T-cell (primary cell): ENCODE measurements around the gene PYCR2. TPM values are rescaled to one million over a fixed set of nuclear protein-coding genes. Genes with fewer than 3 reads are reported as not detected.

ENCODE experiments used
- ATAC-seq, 4 experiments: fragments of 200-7000 bp in 3 of 4; fragments of 150-1000 bp in 1 of 4; cut with Tn5 transposase; replicated peaks in 1 of 4; 1 replicate in 3 of 4; 2 replicates in 1 of 4; pipeline ENCODE4 v1.10.0; 2021; ENCODE audit warnings: moderate library complexity in 3 of 4, mild to moderate bottlenecking in 2 of 4, moderate number of reproducible peaks in 1 of 4
- CTCF ChIA-PET, 2 donors: fragments of 300-600 bp; sonication (Branson Sonifier 250); formaldehyde crosslinking; loops; one replicate each; lab custom pipeline; 2022; ENCODE audit warnings: antibody characterized with exemption in 2 of 2; lab: Charles Lee
- POLR2A ChIA-PET, 2 donors: fragments of 300-600 bp; sonication (Branson Sonifier 250); formaldehyde crosslinking; loops; one replicate each; lab custom pipeline; 2022; ENCODE audit warnings: antibody characterized with exemption in 2 of 2; lab: Charles Lee
- DNase-seq, 35 experiments: peaks; one replicate each; pipeline versions ENCODE4 v3.0.0 to v3.0.0-alpha.2; 2013 to 2023
- H3K27ac ChIP-seq: one replicate; pipeline ENCODE4 v1.5.1; 2013; ENCODE audit warnings: low read length
- H3K27me3 ChIP-seq, 2 experiments: replicated peaks in 1 of 2; 1 replicate in 1 of 2; 2 replicates in 1 of 2; pipeline versions ENCODE4 v1.6.1 to v1.7.0; 2013; ENCODE audit warnings: low read length in 1 of 2, mixed read lengths in 1 of 2; ENCODE audit not compliant: control insufficient read depth in 2 of 2, insufficient read depth in 2 of 2; ENCODE audit errors: extremely low read depth in 1 of 2
- H3K36me3 ChIP-seq, 2 donors: 1 replicate in 1 of 2; 2 replicates in 1 of 2; pipeline versions ENCODE4 v1.6.1 to v1.7.0; 2013; ENCODE audit warnings: low read length in 1 of 2; ENCODE audit not compliant: control insufficient read depth in 2 of 2, insufficient read depth in 1 of 2; ENCODE audit errors: extremely low read depth in 1 of 2
- H3K4me1 ChIP-seq, 2 experiments: 1 replicate in 1 of 2; 2 replicates in 1 of 2; pipeline versions ENCODE4 v1.6.1 to v1.7.0; 2013; ENCODE audit warnings: low read length in 2 of 2, mixed read lengths in 1 of 2; ENCODE audit not compliant: insufficient read depth in 2 of 2, control insufficient read depth in 1 of 2; ENCODE audit errors: extremely low read depth in 1 of 2
- H3K4me3 ChIP-seq, 2 donors: 1 replicate in 1 of 2; 2 replicates in 1 of 2; pipeline versions ENCODE4 v1.5.1 to v1.7.0; 2013; ENCODE audit warnings: mild to moderate bottlenecking in 2 of 2, low read length in 1 of 2, moderate library complexity in 1 of 2; ENCODE audit not compliant: control insufficient read depth in 1 of 2; ENCODE audit errors: extremely low read depth in 1 of 2
- H3K9me3 ChIP-seq: 2 replicates; pipeline ENCODE4 v1.7.0; 2013
- H3K27ac Mint-ChIP-seq, 2 donors: one replicate each; pipeline ENCODE4 v1.8.0; 2020 to 2021; ENCODE audit warnings: mild to moderate bottlenecking in 2 of 2, mixed read lengths in 2 of 2
- H3K27me3 Mint-ChIP-seq, 2 donors: one replicate each; pipeline ENCODE4 v1.8.0; 2021 to 2022; ENCODE audit warnings: mixed read lengths in 2 of 2
- H3K36me3 Mint-ChIP-seq: one replicate; pipeline ENCODE4 v1.8.0; 2021; ENCODE audit warnings: mixed read lengths
- H3K4me1 Mint-ChIP-seq, 3 donors: one replicate each; pipeline ENCODE4 v1.8.0; 2020 to 2022; ENCODE audit warnings: mixed read lengths in 3 of 3, mild to moderate bottlenecking in 1 of 3
- H3K4me3 Mint-ChIP-seq, 3 donors: one replicate each; pipeline ENCODE4 v1.8.0; 2020 to 2022; ENCODE audit warnings: mild to moderate bottlenecking in 3 of 3, mixed read lengths in 3 of 3, moderate library complexity in 3 of 3
- H3K9me3 Mint-ChIP-seq, 3 donors: one replicate each; pipeline ENCODE4 v1.8.0; 2020 to 2022; ENCODE audit warnings: mixed read lengths in 3 of 3
- WGBS: methylation state at CpG from one replicate; pipeline ENCODE4 v1.1.5; 2013; ENCODE audit warnings: missing lambda C conversion rate; ENCODE audit not compliant: insufficient coverage; 5-methylcytosine and 5-hydroxymethylcytosine counted together
- total RNA-seq, 35 experiments: library from RNA in 6 of 35; stranded (reverse) in 6 of 35; fragments of 120-200 nt in 1 of 35; gene quantifications; one replicate each; pipeline versions ENCODE4 v1.2.1 to v1.2.4 and lab custom pipeline; 2013 to 2026

Gene PYCR2
- total RNA-seq, 5 donors from 2014 or later (not counting 1 experiment from before 2014, with no cell fraction given): 54.4 to 138 (median 126) TPM

GRCh38 chr1:225914391-225914790, 9.7 kb downstream of the PYCR2 start:
- ChIA-PET POLR2A (no interaction called here), CTCF (interaction anchor here in 1 of 2 donors (0.6 to 1.3 kb wide), 2 partner anchors 33 to 73 kb away, joined by 3 to 4 read pairs; no protein-coding TSS in a partner anchor)
- Histone ChIP-seq H3K27ac (no peak overlapping the region), H3K4me1 (peaks cover 16 to 28% of the 10 kb centered on the region in 2 experiments), H3K27me3 (no peaks in the 10 kb centered on the region), H3K4me3 (no peak overlapping the region), H3K9me3 (no peaks in the 10 kb centered on the region), H3K36me3 (peaks cover 12 to 18% of the 10 kb centered on the region in 2 donors)
- Mint-ChIP-seq H3K4me1 (peaks cover 25 to 28% (median 28%) of the 10 kb centered on the region in 3 donors), H3K9me3 (no peaks in the 10 kb centered on the region), H3K27ac (no peak overlapping the region), H3K27me3 (no peaks in the 10 kb centered on the region), H3K36me3 (peaks cover 25% of the 10 kb centered on the region), H3K4me3 (no peak overlapping the region)
- no peak for ATAC-seq
- WGBS: 79% methylated on average over 3 of the region's 6 CpGs
- no peak for DNase-seq

GRCh38 chr1:225911191-225912130, 12.6 kb downstream of the PYCR2 start:
- H3K36me3 ChIP-seq: peaks cover 3 to 4% of the 10 kb centered on the region in 2 donors
- Mint-ChIP-seq H3K36me3 (peaks cover 11% of the 10 kb centered on the region), H3K27ac (peak overlapping the region in 1 of 2 donors; percentile 66), H3K9me3 (no peaks in the 10 kb centered on the region), H3K4me3 (peak overlapping the region in 1 of 3 donors; percentile 29), H3K27me3 (no peaks in the 10 kb centered on the region), H3K4me1 (peaks cover 31 to 35% (median 35%) of the 10 kb centered on the region in 3 donors)
- 50% methylated on average over 46 of the region's 53 CpGs for WGBS
- POLR2A ChIA-PET: interaction anchor here in 1 of 2 donors (0.5 kb wide), 1 partner anchor 841 kb away, joined by 4 read pairs; no protein-coding TSS in a partner anchor
- peaks cover 17 to 27% of the 10 kb centered on the region in 2 experiments for H3K4me1 ChIP-seq
- no peaks in the 10 kb centered on the region for H3K9me3 ChIP-seq
- peak overlapping the region in 1 of 2 donors; percentile 10 for H3K4me3 ChIP-seq
- ATAC-seq (peak; percentile 77 to 96 (median 89)), DNase-seq (peak; percentile 25 to 86 (median 67))
- CTCF ChIA-PET: interaction anchor here (0.6 to 1.8 kb wide), 12 partner anchors 9 to 437 kb away, joined by 3 to 10 read pairs (median 4); partner anchors contain the start of genes PYCR2 (in 1 of the 2), SRP9 (in 1 of the 2) and TMEM63A (in 1 of the 2)
- no peaks in the 10 kb centered on the region for H3K27me3 ChIP-seq
- no peak overlapping the region for H3K27ac ChIP-seq

- Mint-ChIP-seq H3K27ac (peak overlapping the region; percentile 43 to 66), H3K4me1 (peaks cover 40 to 45% (median 41%) of the 10 kb centered on the region in 3 donors), H3K4me3 (peak overlapping the region in 1 of 3 donors; percentile 40), H3K36me3 (no peaks in the 10 kb centered on the region), H3K9me3 (no peaks in the 10 kb centered on the region), H3K27me3 (no peaks in the 10 kb centered on the region)
- ATAC-seq: no peak
- H3K27ac ChIP-seq: no peak overlapping the region
- peaks cover 0 to 2% of the 10 kb centered on the region in 2 donors for H3K36me3 ChIP-seq
- CTCF ChIA-PET: interaction anchor here (0.6 to 1.2 kb wide), 5 partner anchors 26 to 427 kb away, joined by 3 to 6 read pairs (median 3); partner anchors contain the start of gene TMEM63A (in 1 of the 2)
- H3K27me3 ChIP-seq: no peaks in the 10 kb centered on the region
- 100% methylated on average over 1 of the region's 1 CpG for WGBS
- POLR2A ChIA-PET: no interaction called here
- DNase-seq: no peak
- no peaks in the 10 kb centered on the region for H3K9me3 ChIP-seq
- H3K4me3 ChIP-seq: no peak overlapping the region
- peaks cover 17 to 33% of the 10 kb centered on the region in 2 experiments for H3K4me1 ChIP-seq
Observed at GRCh38 chr1:225909477-225909876, 14.6 kb downstream of the PYCR2 start.

- H3K4me3 Mint-ChIP-seq: no peak overlapping the region
- no peaks in the 10 kb centered on the region for H3K27me3 Mint-ChIP-seq
- Histone ChIP-seq H3K9me3 (no peaks in the 10 kb centered on the region), H3K36me3 (peaks cover 0 to 2% of the 10 kb centered on the region in 2 donors), H3K4me3 (no peak overlapping the region), H3K27ac (no peak overlapping the region), H3K27me3 (no peaks in the 10 kb centered on the region), H3K4me1 (peaks cover 17 to 33% of the 10 kb centered on the region in 2 experiments)
- H3K36me3 Mint-ChIP-seq: no peaks in the 10 kb centered on the region
- peaks cover 40 to 46% (median 45%) of the 10 kb centered on the region in 3 donors for H3K4me1 Mint-ChIP-seq
- no peak for DNase-seq
- WGBS: 100% methylated on average over 1 of the region's 2 CpGs
- no peaks in the 10 kb centered on the region for H3K9me3 Mint-ChIP-seq
- POLR2A ChIA-PET: no interaction called here
- CTCF ChIA-PET: interaction anchor here (0.6 to 1.2 kb wide), 2 partner anchors 21 to 427 kb away, joined by 3 to 6 read pairs; no protein-coding TSS in a partner anchor
- H3K27ac Mint-ChIP-seq: peak overlapping the region in 1 of 2 donors; percentile 22
- ATAC-seq: no peak
Observed at GRCh38 chr1:225908773-225909172, 15.3 kb downstream of the PYCR2 start.

- H3K36me3 Mint-ChIP-seq: no peaks in the 10 kb centered on the region
- ChIA-PET POLR2A (no interaction called here), CTCF (interaction anchor here (0.6 to 1.2 kb wide), 2 partner anchors 22 to 426 kb away, joined by 3 to 6 read pairs; no protein-coding TSS in a partner anchor)
- H3K4me1 Mint-ChIP-seq: peaks cover 40 to 49% (median 45%) of the 10 kb centered on the region in 3 donors
- H3K4me3 ChIP-seq: no peak overlapping the region
- H3K9me3 ChIP-seq: no peaks in the 10 kb centered on the region
- 95% methylated on average over 5 of the region's 5 CpGs for WGBS
- no peaks in the 10 kb centered on the region for H3K27me3 Mint-ChIP-seq
- H3K4me1 ChIP-seq: peaks cover 17 to 33% of the 10 kb centered on the region in 2 experiments
- H3K36me3 ChIP-seq: peaks cover 0 to 2% of the 10 kb centered on the region in 2 donors
- H3K4me3 Mint-ChIP-seq: no peak overlapping the region
- ATAC-seq: no peak
- DNase-seq: no peak
- H3K27me3 ChIP-seq: no peaks in the 10 kb centered on the region
- H3K9me3 Mint-ChIP-seq: no peaks in the 10 kb centered on the region
- H3K27ac ChIP-seq: no peak overlapping the region
- peak overlapping the region in 1 of 2 donors; percentile 64 for H3K27ac Mint-ChIP-seq
Observed at GRCh38 chr1:225908013-225908640, 15.9 kb downstream of the PYCR2 start.
